Glutamatergic neuron (in vitro differentiated cells): Measurements from ENCODE around the gene PASK. TPM values are rescaled to one million over a fixed set of nuclear protein-coding genes. Genes with fewer than 3 reads are reported as not detected.

Source experiments
- DNase-seq: peaks from one replicate; pipeline ENCODE4 v3.0.0; 2022
- H3K27ac Mint-ChIP-seq: one replicate; pipeline ENCODE4 v1.8.0; 2020; ENCODE audit warnings: mild to moderate bottlenecking, mixed read lengths, inconsistent platforms; ENCODE audit not compliant: unreplicated experiment
- H3K27me3 Mint-ChIP-seq: one replicate; pipeline ENCODE4 v1.8.0; 2020; ENCODE audit warnings: mild to moderate bottlenecking, moderate library complexity, mixed read lengths, inconsistent platforms; ENCODE audit not compliant: unreplicated experiment
- H3K36me3 Mint-ChIP-seq: one replicate; pipeline ENCODE4 v1.8.0; 2020; ENCODE audit warnings: mild to moderate bottlenecking, mixed read lengths, inconsistent platforms; ENCODE audit not compliant: unreplicated experiment
- H3K4me1 Mint-ChIP-seq: one replicate; pipeline ENCODE4 v1.8.0; 2020; ENCODE audit warnings: mild to moderate bottlenecking, low read depth, mixed read lengths, inconsistent platforms; ENCODE audit not compliant: unreplicated experiment
- H3K4me3 Mint-ChIP-seq: one replicate; pipeline ENCODE4 v1.8.0; 2020; ENCODE audit warnings: mild to moderate bottlenecking, mixed read lengths, inconsistent platforms; ENCODE audit not compliant: unreplicated experiment
- H3K9me3 Mint-ChIP-seq: one replicate; pipeline ENCODE4 v1.8.0; 2020; ENCODE audit warnings: mild to moderate bottlenecking, moderate library complexity, mixed read lengths, inconsistent platforms; ENCODE audit not compliant: unreplicated experiment
- total RNA-seq: library from RNA; stranded (reverse); fragmentation: NEBNext Ultra II Directional; extraction: Animal tissue kit (Norgen Biotek cat#: 25700); gene quantifications from one replicate; pipeline ENCODE4 v1.2.1, GENCODE V29; 2021; ENCODE audit not compliant: unreplicated experiment
- TF ChIP-seq, protein P1 (sequence below): fragments of 200-600 bp; sonication (generic); IDR thresholded peaks from one replicate; pipeline ENCODE4 v1.5.0; 2021; ENCODE audit not compliant: partially characterized antibody, unreplicated experiment

The PASK gene
- total RNA-seq, 1 donor from 2014 or later = 24.4 TPM

DNA sequence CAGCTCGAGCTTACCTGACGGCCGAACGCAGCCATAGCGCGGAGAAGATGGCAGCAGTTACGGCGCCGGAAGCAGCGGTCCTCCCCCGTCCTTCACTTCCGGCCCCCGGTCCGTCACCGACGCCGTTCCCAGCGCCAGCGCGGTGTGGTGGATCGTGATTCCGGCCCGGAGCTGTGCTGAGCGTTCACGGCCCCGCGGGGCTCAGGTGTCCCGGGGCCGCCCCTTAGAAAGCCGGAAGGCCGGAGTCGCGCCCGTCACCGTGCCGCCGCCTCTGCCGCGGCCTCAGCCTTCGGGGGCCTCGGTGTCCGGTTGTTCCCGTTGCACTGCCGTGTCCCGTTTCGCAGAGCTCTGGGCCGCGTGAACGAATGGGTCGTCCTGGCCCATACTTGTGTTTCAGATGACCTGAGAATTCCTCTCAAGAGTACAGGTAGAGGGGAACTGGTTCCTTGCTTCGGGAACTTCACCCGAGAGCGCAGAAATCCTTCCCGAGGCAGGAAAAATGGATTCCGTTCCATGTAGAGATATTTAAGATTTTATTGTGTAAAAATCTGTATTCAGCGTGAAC lies 47.0 kb downstream of the PASK start, which contains the start of gene MTERF4:
TSS of gene MTERF4 (minus strand) at position 49 of the 565 bp plus-strand sequence. CDS start at position 35, 14 bp downstream.
- peaks cover 11% of the 10 kb centered on the region for H3K27me3 Mint-ChIP-seq
- peak within 1 kb of the TSS; percentile 97 for H3K4me3 Mint-ChIP-seq
- H3K27ac Mint-ChIP-seq = peak within 1 kb of the TSS; percentile 92
- peaks cover 4% of the 10 kb centered on the region for H3K36me3 Mint-ChIP-seq
- peaks cover 9% of the 10 kb centered on the region for H3K4me1 Mint-ChIP-seq
- DNase-seq = peak; percentile 89
- peaks cover 6% of the 10 kb centered on the region for H3K9me3 Mint-ChIP-seq
- TF ChIP-seq, protein P1, sequence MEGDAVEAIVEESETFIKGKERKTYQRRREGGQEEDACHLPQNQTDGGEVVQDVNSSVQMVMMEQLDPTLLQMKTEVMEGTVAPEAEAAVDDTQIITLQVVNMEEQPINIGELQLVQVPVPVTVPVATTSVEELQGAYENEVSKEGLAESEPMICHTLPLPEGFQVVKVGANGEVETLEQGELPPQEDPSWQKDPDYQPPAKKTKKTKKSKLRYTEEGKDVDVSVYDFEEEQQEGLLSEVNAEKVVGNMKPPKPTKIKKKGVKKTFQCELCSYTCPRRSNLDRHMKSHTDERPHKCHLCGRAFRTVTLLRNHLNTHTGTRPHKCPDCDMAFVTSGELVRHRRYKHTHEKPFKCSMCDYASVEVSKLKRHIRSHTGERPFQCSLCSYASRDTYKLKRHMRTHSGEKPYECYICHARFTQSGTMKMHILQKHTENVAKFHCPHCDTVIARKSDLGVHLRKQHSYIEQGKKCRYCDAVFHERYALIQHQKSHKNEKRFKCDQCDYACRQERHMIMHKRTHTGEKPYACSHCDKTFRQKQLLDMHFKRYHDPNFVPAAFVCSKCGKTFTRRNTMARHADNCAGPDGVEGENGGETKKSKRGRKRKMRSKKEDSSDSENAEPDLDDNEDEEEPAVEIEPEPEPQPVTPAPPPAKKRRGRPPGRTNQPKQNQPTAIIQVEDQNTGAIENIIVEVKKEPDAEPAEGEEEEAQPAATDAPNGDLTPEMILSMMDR = no peak

DNA sequence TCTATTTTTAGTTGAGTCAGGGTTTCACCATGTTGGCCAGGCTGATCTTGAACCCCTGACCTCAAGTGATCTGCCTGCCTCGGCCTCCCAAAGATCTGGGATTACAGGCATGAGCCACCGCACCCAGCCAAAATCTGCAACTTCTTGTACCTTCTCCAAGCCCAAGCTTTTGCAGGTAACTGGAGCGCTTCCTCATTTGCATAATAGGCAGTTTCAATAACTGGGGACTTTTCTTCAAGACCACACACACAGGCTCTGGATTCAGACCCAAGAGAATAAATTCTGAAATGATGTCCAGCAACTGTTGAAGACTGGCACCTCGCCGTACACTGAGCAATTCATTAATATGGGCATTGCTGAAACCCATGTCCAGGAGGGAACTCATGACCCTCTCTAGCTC lies 50.0 kb downstream of the PASK start:
- H3K27ac Mint-ChIP-seq = no peak overlapping the region
- H3K9me3 Mint-ChIP-seq = peaks cover 6% of the 10 kb centered on the region
- H3K4me3 Mint-ChIP-seq = no peak overlapping the region
- H3K27me3 Mint-ChIP-seq = peaks cover 13% of the 10 kb centered on the region
- TF ChIP-seq, protein P1 = no peak
- H3K36me3 Mint-ChIP-seq = peaks cover 7% of the 10 kb centered on the region
- no peak for DNase-seq
- peaks cover 2% of the 10 kb centered on the region for H3K4me1 Mint-ChIP-seq

- peaks cover 7% of the 10 kb centered on the region for H3K36me3 Mint-ChIP-seq
- TF ChIP-seq, protein P1 = no peak
- H3K9me3 Mint-ChIP-seq = peaks cover 5% of the 10 kb centered on the region
- no peak for DNase-seq
- H3K4me1 Mint-ChIP-seq = peaks cover 9% of the 10 kb centered on the region
- no peak overlapping the region for H3K27ac Mint-ChIP-seq
- H3K27me3 Mint-ChIP-seq = peaks cover 9% of the 10 kb centered on the region
- H3K4me3 Mint-ChIP-seq = no peak overlapping the region
These were observed 52.3 kb downstream of the PASK start for GRCh38 chr2:241096979-241097378.

DNA sequence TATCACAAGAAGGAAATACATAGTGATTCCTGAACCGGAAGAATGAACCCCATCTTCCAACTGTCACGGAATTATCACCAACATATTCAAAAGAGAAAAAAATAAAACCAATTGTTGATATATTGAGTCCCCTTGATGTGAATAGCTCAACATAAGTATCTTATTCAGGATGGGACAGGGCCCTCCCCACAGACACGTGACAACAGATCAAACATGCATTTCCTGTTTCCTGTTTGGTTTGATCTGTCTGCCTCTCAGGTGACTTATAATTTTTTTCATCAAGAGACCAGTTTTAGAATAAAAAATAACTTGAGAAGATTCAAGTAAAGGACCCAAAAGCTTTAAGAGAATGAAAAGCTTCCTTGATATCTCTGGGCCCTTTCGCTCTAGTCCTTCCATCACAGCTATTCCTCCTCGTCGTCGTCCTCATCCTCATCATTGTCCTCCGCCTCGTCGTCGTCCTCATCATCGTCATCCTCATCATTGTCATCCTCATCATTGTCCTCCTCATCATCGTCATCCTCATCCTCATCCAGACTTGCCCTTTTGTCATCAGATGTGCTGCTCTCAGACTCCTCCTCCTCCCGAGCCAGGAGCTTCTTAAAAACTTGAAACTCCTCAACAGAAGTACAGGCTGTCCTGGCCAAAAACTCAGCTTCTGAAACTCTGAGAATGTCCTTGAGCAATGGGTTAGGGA lies 53.5 kb downstream of the PASK start:
- Mint-ChIP-seq H3K27ac (no peak overlapping the region), H3K36me3 (peaks cover 7% of the 10 kb centered on the region), H3K4me1 (peaks cover 20% of the 10 kb centered on the region), H3K27me3 (peaks cover 10% of the 10 kb centered on the region), H3K4me3 (peak overlapping the region; percentile 3), H3K9me3 (peaks cover 10% of the 10 kb centered on the region)
- DNase-seq = no peak
- TF ChIP-seq, protein P1 = no peak

- Mint-ChIP-seq H3K4me3 (no peak overlapping the region), H3K36me3 (peaks cover 7% of the 10 kb centered on the region), H3K27ac (no peak overlapping the region), H3K27me3 (peaks cover 10% of the 10 kb centered on the region), H3K9me3 (peaks cover 10% of the 10 kb centered on the region), H3K4me1 (peaks cover 23% of the 10 kb centered on the region)
- TF ChIP-seq, protein P1 = no peak
- no peak for DNase-seq
These were observed 54.3 kb downstream of the PASK start for GRCh38 chr2:241094924-241095420.
